Prostate gland (tissue), 2 donors: ENCODE data around the gene CEP57L1. TPM values are rescaled to one million over a fixed set of nuclear protein-coding genes. Genes with fewer than 3 reads are reported as not detected.

ENCODE experiments used
- DNase-seq: peaks from one replicate; pipeline ENCODE4 v3.0.0-alpha.2; 2019; ENCODE audit warnings: low spot score
- H3K27ac ChIP-seq, 2 donors: fragments of 200-600 bp; sonication (generic); 2 replicates each; pipeline ENCODE4 v1.5.1; 2017 to 2019
- H3K27me3 ChIP-seq: fragments of 200-600 bp; sonication (generic); replicated peaks from 2 replicates; pipeline ENCODE4 v1.5.1; 2019; ENCODE audit not compliant: insufficient read depth
- H3K36me3 ChIP-seq, 2 donors: fragments of 200-600 bp; sonication (generic); 1 replicate in 1 of 2; 2 replicates in 1 of 2; pipeline versions ENCODE4 v1.5.1 to v1.8.1; 2017 to 2019
- H3K4me1 ChIP-seq: fragments of 200-600 bp; sonication (generic); replicated peaks from 2 replicates; pipeline ENCODE4 v1.5.1; 2019
- H3K4me3 ChIP-seq, 2 donors: fragments of 200-600 bp; sonication (generic); 2 replicates each; pipeline ENCODE4 v1.5.1; 2017 to 2019
- H3K9me3 ChIP-seq: fragments of 200-600 bp; sonication (generic); 2 replicates; pipeline ENCODE4 v1.5.1; 2017
- CTCF ChIP-seq, 4 experiments: fragments of 200-600 bp in 2 of 4; fragments of 450-650 bp in 2 of 4; sonication (generic) in 2 of 4; IDR thresholded peaks; 1 replicate in 3 of 4; 2 replicates in 1 of 4; pipeline ENCODE4 v1.5.1; 2016 to 2019; ENCODE audit warnings: antibody characterized with exemption in 4 of 4, mild to moderate bottlenecking in 2 of 4, moderate library complexity in 2 of 4
- POLR2A ChIP-seq: fragments of 450-650 bp; IDR thresholded peaks from one replicate; pipeline ENCODE4 v1.6.1; 2016; ENCODE audit warnings: antibody characterized with exemption, mild to moderate bottlenecking
- POLR2AphosphoS5 ChIP-seq: sonication (generic); formaldehyde crosslinking; IDR thresholded peaks from one replicate; pipeline ENCODE4 v1.6.1; 2017; ENCODE audit warnings: antibody characterized with exemption
- WGBS: methylation state at CpG from one replicate; pipeline ENCODE4 v1.1.5; 2018; 5-methylcytosine and 5-hydroxymethylcytosine counted together
- intact Hi-C: fragments of 100-400 bp; cut with DNase I; formaldehyde crosslinking; loops from one replicate; pipeline ENCODE4 v1.14.2; 2022
- total RNA-seq, 2 donors: library from RNA; depleted of rRNA; stranded (reverse); fragments of >200 nt; gene quantifications; one replicate each; pipeline ENCODE4 v1.1.0, GENCODE V29; 2016

CEP57L1 gene
- total RNA-seq, 2 donors from 2014 or later = 9.9 to 11.8 TPM

- Histone ChIP-seq H3K27ac (no peak overlapping the region), H3K27me3 (no peaks in the 10 kb centered on the region), H3K4me3 (no peak overlapping the region), H3K9me3 (no peaks in the 10 kb centered on the region), H3K36me3 (no peaks in the 10 kb centered on the region), H3K4me1 (no peaks in the 10 kb centered on the region)
- TF ChIP-seq POLR2A (no peak), CTCF (IDR thresholded peaks at IDR 0.05) (no peak), POLR2AphosphoS5 (no peak)
- WGBS = 76% methylated on average over 1 of the region's 1 CpG
- intact Hi-C loops = no loop called here
- DNase-seq = no peak
These were observed 44.7 kb upstream of the CEP57L1 start for GRCh38 chr6:109050447-109051102.

GRCh38 chr6:109051301-109052017, 43.8 kb upstream of the CEP57L1 start:
- no peak for DNase-seq
- Histone ChIP-seq H3K4me1 (no peaks in the 10 kb centered on the region), H3K36me3 (no peaks in the 10 kb centered on the region), H3K27me3 (no peaks in the 10 kb centered on the region), H3K4me3 (no peak overlapping the region), H3K27ac (no peak overlapping the region), H3K9me3 (no peaks in the 10 kb centered on the region)
- no peak for TF ChIP-seq CTCF (IDR thresholded peaks at IDR 0.05)
- WGBS = 92% methylated on average over 1 of the region's 1 CpG
- intact Hi-C loops = no loop called here

- Histone ChIP-seq H3K9me3 (no peaks in the 10 kb centered on the region), H3K4me1 (no peaks in the 10 kb centered on the region), H3K27ac (no peak overlapping the region), H3K36me3 (no peaks in the 10 kb centered on the region), H3K27me3 (no peaks in the 10 kb centered on the region), H3K4me3 (no peak overlapping the region)
- TF ChIP-seq POLR2A (no peak), CTCF (IDR thresholded peaks at IDR 0.05) (no peak), POLR2AphosphoS5 (no peak)
- intact Hi-C loops = no loop called here
- DNase-seq = no peak
These were observed 43.2 kb upstream of the CEP57L1 start for GRCh38 chr6:109052018-109052651.

- H3K27ac ChIP-seq = no peak overlapping the region
- H3K9me3 ChIP-seq = no peaks in the 10 kb centered on the region
- H3K4me1 ChIP-seq = no peaks in the 10 kb centered on the region
- WGBS = 92% methylated on average over 4 of the region's 4 CpGs
- H3K36me3 ChIP-seq = no peaks in the 10 kb centered on the region
- intact Hi-C loops = no loop called here
- H3K27me3 ChIP-seq = no peaks in the 10 kb centered on the region
- TF ChIP-seq POLR2A (no peak), CTCF (IDR thresholded peaks at IDR 0.05) (no peak), POLR2AphosphoS5 (no peak)
- no peak overlapping the region for H3K4me3 ChIP-seq
- no peak for DNase-seq
These were observed 42.5 kb upstream of the CEP57L1 start for GRCh38 chr6:109052852-109053251.
